AG10803 (cell line): ENCODE results near the gene GRAMD1A.

Experiments used
- DNase-seq: peaks from one replicate; pipeline ENCODE4 v3.0.0; 2010; ENCODE audit warnings: low read depth
- H3K4me3 ChIP-seq: 2 replicates; pipeline ENCODE4 v1.5.1; 2011; ENCODE audit warnings: mild to moderate bottlenecking, low read length, control low read depth
- TF ChIP-seq, protein P1 (sequence below): conservative IDR thresholded peaks from 2 replicates; pipeline ENCODE4 v1.5.1; 2011; ENCODE audit warnings: mild to moderate bottlenecking, low read length, control low read depth, inconsistent platforms

GRAMD1A gene

DNA sequence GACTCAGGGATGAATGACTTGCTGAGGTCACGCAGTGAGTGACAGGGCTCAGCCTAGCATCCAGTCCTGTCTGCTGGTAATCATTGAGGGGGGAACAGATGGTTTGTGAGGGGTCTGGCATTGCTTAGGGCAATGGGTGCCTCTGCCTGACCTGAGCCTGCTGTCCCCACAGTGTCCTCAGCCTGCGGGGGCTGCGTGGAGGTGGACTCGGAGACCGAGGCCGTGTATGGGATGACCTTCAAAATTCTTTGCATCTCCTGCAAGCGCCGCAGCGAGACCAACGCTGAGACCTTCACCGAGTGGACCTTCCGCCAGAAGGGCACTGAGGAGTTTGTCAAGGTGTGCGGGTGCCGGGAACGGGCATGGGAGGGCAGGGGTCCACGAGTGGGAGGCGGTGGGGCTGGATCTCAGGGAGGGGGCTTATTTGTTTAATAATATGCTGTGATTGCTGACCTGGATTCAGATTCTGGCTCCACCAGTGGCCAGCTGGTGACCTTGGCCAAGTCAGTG lies 32.3 kb downstream of the GRAMD1A start:
- TF ChIP-seq, protein P1, sequence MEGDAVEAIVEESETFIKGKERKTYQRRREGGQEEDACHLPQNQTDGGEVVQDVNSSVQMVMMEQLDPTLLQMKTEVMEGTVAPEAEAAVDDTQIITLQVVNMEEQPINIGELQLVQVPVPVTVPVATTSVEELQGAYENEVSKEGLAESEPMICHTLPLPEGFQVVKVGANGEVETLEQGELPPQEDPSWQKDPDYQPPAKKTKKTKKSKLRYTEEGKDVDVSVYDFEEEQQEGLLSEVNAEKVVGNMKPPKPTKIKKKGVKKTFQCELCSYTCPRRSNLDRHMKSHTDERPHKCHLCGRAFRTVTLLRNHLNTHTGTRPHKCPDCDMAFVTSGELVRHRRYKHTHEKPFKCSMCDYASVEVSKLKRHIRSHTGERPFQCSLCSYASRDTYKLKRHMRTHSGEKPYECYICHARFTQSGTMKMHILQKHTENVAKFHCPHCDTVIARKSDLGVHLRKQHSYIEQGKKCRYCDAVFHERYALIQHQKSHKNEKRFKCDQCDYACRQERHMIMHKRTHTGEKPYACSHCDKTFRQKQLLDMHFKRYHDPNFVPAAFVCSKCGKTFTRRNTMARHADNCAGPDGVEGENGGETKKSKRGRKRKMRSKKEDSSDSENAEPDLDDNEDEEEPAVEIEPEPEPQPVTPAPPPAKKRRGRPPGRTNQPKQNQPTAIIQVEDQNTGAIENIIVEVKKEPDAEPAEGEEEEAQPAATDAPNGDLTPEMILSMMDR, result no peak
- H3K4me3 ChIP-seq, result no peak overlapping the region
- DNase-seq, result no peak

DNA sequence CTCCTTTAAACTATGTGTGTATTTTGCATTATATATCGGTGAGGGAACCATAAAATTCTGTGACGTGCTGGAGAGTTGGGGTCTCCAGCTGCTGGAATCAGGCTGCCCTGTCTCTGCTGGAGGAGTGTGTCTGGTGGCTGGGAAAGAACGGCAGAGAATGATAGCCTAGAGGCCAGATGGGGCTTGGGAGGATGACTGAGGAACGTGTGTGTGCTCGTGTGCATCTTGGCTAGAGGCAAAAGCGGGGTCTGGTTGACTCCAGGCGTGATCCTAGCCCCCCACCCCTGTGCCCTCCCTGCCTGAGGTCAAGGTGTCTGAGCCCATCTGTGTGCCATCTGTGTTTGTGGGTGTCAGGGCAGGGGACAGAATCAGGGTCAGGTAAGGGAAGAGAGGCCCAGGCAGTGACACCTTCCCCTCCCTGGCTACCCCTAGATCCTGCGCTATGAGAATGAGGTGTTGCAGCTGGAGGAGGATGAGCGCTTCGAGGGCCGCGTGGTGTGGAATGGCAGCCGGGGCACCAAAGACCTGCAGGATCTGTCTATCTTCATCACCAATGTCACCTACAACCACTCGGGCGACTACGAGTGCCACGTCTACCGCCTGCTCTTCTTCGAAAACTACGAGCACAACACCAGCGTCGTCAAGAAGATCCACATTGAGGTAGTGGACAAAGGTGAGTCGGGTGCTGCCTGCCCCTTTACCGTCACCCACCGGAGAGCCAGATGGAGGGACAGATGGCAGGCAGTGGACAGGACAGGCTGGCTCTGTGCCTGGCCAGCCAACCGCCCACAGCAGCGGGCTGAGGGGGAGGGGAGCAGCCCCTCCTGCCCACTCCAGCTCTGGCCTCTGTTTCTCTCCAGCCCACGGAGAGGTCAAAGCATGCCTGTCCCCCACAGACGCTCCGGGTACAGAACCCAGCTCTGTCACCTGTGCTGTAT lies 33.2 kb downstream of the GRAMD1A start:
- H3K4me3 ChIP-seq, result no peak overlapping the region
- TF ChIP-seq, protein P1, result no peak
- DNase-seq, result no peak

DNA sequence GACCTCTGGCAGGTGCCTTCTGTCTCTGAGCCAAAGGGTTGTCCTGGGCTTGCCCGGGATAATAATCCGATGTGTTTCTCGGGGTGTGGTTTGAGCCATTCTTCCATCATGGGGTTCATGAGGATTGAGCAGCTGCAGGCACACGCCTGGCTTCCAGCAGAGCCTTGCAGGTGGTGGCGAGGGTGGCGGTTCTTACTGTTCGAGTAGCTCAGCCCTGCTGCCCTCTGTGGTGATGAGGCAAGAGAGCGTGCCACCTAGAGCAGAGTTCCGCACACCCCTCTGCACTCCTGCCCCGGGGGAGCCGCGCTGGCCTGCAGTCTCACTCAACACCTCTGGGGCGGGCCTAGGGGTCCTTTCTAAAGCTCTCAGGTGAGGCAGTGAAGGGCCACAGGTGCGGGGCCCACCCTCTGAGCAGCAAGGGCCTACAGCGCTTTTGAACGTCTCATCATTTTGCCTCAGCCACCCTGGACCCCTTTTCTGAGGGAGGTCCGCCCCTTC lies 33.9 kb downstream of the GRAMD1A start:
- no peak for DNase-seq
- no peak overlapping the region for H3K4me3 ChIP-seq
- TF ChIP-seq, protein P1, result no peak

DNA sequence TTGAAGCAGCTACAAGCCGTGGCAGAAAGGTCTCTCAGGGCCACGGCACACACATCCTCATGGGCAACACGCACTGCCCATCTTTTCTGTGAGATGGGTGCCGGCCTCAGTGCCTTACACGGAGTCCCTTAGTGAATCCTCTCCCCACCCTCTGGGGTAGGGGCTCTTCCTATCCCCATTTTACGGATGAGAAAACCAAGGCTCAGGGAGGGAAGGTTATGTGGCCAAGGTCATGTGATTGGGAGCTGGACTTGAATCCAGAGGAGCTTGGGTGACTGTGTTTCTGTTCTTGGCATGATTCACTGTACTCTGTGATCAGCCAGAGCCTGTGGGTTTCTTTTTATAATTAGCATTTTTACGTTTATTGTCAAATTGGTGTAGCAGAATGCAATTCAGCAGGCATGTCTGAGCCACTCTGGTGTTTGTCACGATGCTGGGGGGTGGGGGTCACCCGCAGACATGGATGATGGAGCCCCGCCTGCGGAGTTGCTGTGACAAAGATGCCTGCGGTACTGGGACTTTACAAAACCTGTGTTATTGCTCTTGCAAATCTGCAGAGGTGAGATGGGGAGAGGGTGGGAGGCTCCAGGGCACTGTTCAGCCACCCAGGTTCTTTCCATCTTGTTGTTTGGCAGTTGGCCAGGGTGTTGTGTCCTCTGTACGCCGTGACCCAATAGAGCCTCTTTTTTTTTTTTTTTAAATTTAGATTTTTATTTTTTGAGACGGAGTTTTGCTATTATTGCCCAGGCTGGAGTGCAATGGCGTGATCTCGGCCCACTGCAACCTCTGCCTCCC lies 34.7 kb downstream of the GRAMD1A start:
- TF ChIP-seq, protein P1, result no peak
- no peak overlapping the region for H3K4me3 ChIP-seq
- DNase-seq, result no peak

DNA sequence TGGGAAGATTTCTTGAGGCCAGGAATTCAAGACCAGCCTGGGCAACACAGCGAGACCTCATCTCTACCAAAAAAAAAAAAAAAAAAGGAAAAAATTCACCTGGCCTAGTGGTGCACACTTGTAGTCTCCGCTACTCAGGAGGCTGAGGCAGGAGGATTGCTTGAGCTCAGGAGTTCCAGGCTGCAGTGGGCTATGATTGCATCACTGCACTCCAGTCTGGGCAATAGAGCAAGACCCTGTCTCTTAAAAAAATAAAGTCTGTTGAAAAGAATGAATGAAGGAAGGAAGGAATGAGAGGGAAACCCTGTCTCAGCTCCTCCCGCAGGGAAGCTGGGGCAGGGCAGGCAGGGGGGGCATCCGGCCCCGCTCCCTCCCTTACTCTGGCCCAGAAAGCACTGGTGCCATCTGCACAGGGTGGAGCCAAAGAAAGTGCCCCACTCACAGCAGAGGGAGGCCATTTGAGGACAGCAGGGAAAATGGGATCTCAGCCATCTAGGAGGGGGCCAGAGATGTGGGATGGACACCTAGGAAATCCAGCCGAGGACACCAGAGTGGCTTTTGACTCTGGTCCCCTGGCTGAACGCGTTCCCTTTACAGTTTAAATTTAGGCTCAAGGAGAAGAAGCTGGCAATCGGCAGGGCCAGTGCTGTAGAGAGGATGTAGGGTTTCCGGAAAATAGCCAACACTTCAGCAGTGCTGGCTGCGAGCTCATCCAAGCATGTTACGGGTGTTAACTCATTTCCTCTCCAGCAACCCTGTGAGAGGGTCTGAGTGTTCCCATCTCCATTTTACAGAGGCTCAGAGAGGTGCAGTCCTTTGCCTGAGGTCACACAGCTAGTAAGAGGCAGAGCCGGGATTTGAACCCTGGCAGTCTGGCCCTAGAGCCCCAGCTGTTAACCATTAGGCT lies 37.8 kb downstream of the GRAMD1A start:
- peak; percentile 56 for DNase-seq
- H3K4me3 ChIP-seq, result no peak overlapping the region
- TF ChIP-seq, protein P1, result no peak
